Psoas muscle (tissue), 8 donors: ENCODE results near the gene CAPN1. TPM values are rescaled to one million over a fixed set of nuclear protein-coding genes. Genes with fewer than 3 reads are reported as not detected.
A peak's percentile ranks its signal among the peaks of the same experiment; 100 is the strongest.

ENCODE experiments used
- ATAC-seq, 4 donors: fragments of 200-7000 bp; cut with Tn5 transposase; one replicate each; pipeline ENCODE4 v1.9.1; 2020; ENCODE audit warnings: moderate library complexity in 3 of 4, mild to moderate bottlenecking in 2 of 4
- DNase-seq, 2 donors: peaks; one replicate each; pipeline ENCODE4 v3.0.0-alpha.2; 2020
- H3K27ac ChIP-seq: fragments of 200-600 bp; one replicate; pipeline ENCODE4 v1.8.0; 2022
- H3K27me3 ChIP-seq, 3 donors: fragments of 200-600 bp in 1 of 3; one replicate each; pipeline versions ENCODE4 v1.6.1 to v1.8.0; 2013 to 2022; ENCODE audit warnings: low read length in 2 of 3, mild to moderate bottlenecking in 2 of 3, moderate library complexity in 1 of 3; ENCODE audit not compliant: insufficient read depth in 3 of 3
- H3K36me3 ChIP-seq, 2 donors: fragments of 200-600 bp in 1 of 2; one replicate each; pipeline versions ENCODE4 v1.6.1 to v1.8.0; 2013 to 2022; ENCODE audit warnings: low read depth in 1 of 2, mild to moderate bottlenecking in 1 of 2, moderate library complexity in 1 of 2; ENCODE audit not compliant: insufficient read depth in 1 of 2
- H3K4me1 ChIP-seq: fragments of 200-600 bp; one replicate; pipeline ENCODE4 v1.8.0; 2022
- H3K4me3 ChIP-seq: fragments of 200-600 bp; one replicate; pipeline ENCODE4 v1.8.0; 2022; ENCODE audit warnings: mild to moderate bottlenecking
- H3K9me3 ChIP-seq: fragments of 200-600 bp; one replicate; pipeline ENCODE4 v1.8.0; 2022
- WGBS, 3 donors: extraction: QIAGEN DNeasy Blood & Tissue Kit; methylation state at CpG; one replicate each; pipeline versions ENCODE4 v1.1.6 to v1.1.7; 2013; 5-methylcytosine and 5-hydroxymethylcytosine counted together
- intact Hi-C, 2 donors: fragments of 100-400 bp; cut with DNase I; formaldehyde crosslinking; loops; one replicate each; pipeline versions ENCODE4 v1.11.0 to v1.14.2; 2022
- polyA plus RNA-seq, 3 donors: library from polyadenylated mRNA; stranded (reverse); fragments of 200-250 nt; gene quantifications; one replicate each; pipeline ENCODE4 v1.2.3, GENCODE V29; 2013
- total RNA-seq, 4 donors: library from RNA; stranded (reverse); fragmentation: NEBNext Ultra II Directional in 2 of 4; extraction: Animal tissue kit (Norgen Biotek cat#: 25700) in 2 of 4; gene quantifications; one replicate each; pipeline versions ENCODE4 v1.2.1 to v1.2.4, GENCODE V29; 2021 to 2023
- TF ChIP-seq, protein P1 (sequence below): fragments of 200-600 bp; IDR thresholded peaks from one replicate; pipeline ENCODE4 v1.8.0; 2022; ENCODE audit warnings: antibody characterized with exemption
- donor health status: healthy with polysubstance abuse.
- donor health status: DM: no; HTN: no; CAD: no; lungs with moderate emphysema.
- donor health status: Bipolar disorder and iron deficiency.
- donor health status: healthy.
- donor health status: DM: yes; HTN: yes; CAD: no.
- donor health status: DM: no; HTN: no; CAD: no.
- donor health status: DM: no; HTN: no; CAD: no.
- donor health status: DM: yes; HTN: yes; CAD: no.

CAPN1 gene
- total and polyA plus RNA-seq, 7 donors = 65.7 to 105 (median 83.2) TPM

DNA sequence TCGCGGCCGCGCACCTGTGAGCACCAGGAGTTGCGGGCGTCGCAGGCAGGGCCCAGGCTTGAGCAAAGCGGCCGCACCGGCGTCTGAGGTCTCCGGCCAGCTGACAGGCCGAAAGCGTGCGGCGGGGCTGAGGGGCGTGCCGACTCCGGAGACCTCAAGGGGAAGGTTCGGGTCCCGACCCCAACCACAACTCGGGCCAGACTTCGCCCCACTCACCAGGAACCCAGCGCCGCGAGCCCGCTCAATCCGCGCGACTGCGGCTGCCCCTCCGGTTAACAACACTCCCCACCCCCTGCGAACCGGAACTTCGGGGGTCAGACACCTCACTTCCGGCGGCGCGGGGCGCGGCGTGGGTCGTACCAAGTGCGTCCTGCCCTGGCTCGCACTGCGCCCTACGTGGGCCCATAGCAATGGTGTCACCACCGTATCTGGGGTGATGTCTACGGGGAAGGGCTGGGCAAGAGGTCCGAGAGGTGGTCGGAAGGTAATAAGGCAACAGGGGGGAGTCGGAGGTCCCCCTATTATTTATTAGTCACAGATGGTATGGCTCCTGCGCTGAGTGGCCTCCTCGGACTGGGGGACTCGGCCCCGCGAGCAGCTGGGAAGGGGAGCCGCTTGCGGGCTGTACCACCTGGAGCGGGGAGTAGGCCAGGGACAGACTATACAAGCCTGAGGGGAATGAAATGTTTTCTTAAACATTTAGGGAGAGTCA, 47.3 kb upstream of the CAPN1 start, which contains the start of gene SYVN1:
Gene SYVN1 (minus strand): TSS at position 280 of the 712 bp plus-strand sequence. CDS start 918 bp downstream, outside the sequence.
- TF ChIP-seq, protein P1, sequence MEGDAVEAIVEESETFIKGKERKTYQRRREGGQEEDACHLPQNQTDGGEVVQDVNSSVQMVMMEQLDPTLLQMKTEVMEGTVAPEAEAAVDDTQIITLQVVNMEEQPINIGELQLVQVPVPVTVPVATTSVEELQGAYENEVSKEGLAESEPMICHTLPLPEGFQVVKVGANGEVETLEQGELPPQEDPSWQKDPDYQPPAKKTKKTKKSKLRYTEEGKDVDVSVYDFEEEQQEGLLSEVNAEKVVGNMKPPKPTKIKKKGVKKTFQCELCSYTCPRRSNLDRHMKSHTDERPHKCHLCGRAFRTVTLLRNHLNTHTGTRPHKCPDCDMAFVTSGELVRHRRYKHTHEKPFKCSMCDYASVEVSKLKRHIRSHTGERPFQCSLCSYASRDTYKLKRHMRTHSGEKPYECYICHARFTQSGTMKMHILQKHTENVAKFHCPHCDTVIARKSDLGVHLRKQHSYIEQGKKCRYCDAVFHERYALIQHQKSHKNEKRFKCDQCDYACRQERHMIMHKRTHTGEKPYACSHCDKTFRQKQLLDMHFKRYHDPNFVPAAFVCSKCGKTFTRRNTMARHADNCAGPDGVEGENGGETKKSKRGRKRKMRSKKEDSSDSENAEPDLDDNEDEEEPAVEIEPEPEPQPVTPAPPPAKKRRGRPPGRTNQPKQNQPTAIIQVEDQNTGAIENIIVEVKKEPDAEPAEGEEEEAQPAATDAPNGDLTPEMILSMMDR = no peak
- Histone ChIP-seq H3K4me1 (peaks cover 30% of the 10 kb centered on the region), H3K4me3 (peak within 1 kb of the TSS; percentile 98), H3K36me3 (peaks cover 3 to 38% of the 10 kb centered on the region in 2 donors), H3K27me3 (no peaks in the 10 kb centered on the region), H3K9me3 (no peaks in the 10 kb centered on the region), H3K27ac (peak within 1 kb of the TSS; percentile 96)
- intact Hi-C loops = loop anchor here in 1 of 2 donors (2.0 kb wide), 1 partner anchor 46 kb away; the partner anchor contains the start of gene CAPN1
- ATAC-seq (peak; percentile 87 to 91 (median 90)), DNase-seq (peak; percentile 91 to 96)
- 0 to 1% (median 1%) methylated on average over 53 to 60 of the region's 60 CpGs for WGBS, 3 donors

DNA sequence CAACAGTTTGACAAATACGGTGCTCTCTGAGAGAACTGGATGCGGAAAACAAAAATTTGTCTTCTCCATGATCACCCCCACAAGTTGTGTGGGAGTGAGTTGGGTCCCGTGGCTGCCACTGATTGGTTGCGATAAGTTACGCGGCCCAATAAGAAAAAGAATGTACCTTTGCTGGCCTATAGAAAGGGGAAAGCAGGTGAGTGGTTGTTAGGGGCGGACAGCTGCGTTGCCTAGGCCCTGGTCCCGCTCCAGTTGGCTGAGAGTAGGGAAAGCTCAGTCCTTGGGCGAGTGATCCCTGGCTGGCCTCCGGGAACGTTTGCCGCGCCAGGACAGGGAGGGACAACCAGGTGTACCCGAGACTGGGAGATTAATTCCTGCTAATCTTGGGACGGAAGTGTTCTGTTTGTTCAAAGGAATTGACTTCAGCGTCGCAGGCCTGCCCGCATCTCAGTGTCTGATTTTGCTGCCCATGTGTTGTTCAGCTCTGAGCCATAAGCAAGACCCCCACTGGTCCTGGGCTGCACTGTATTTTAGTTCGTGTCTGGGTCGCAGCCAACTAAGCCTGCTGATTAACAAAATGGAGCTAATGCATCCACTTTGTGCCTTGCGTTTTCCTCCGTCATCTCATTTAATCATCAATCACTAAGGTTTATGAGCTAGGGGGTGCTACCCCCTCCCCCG, 46.6 kb upstream of the CAPN1 start:
- Histone ChIP-seq H3K4me1 (peaks cover 30% of the 10 kb centered on the region), H3K36me3 (peaks cover 3 to 31% of the 10 kb centered on the region in 2 donors), H3K27me3 (no peaks in the 10 kb centered on the region), H3K4me3 (peak overlapping the region; percentile 98), H3K9me3 (no peaks in the 10 kb centered on the region), H3K27ac (peak overlapping the region; percentile 96)
- TF ChIP-seq, protein P1 = no peak
- peak; percentile 90 to 97 for DNase-seq
- intact Hi-C loops = loop anchor here in 1 of 2 donors (2.0 kb wide), 1 partner anchor 46 kb away; the partner anchor contains the start of gene CAPN1
- 1 to 2% (median 2%) methylated on average over 23 to 24 of the region's 24 CpGs for WGBS, 3 donors
- peak; percentile 88 to 91 (median 90) for ATAC-seq

DNA sequence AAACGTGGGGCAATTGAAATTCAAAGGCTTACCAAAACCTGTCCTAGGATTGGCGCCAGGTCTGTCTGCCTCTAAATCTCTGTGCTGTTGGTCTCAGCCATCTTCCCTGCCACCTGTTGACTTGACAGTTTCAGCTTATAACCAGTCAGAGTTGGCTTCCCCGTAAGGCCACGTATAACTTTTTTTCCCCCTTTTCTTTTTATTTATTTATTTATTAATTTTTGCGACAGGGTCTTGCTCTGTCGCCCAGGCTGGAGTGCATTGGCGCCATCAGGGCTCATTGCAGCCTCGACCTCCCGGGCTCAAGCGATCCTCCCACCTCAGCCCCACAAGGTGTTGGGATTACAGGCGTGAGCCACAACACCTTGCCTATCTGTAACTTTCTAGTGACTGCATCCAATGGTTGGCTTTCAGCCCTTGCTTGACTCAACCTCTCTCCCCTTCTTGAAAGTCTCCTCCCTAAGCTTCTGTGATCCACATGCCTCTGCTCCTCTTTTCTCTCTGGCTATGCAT, 46.0 kb upstream of the CAPN1 start:
- Histone ChIP-seq H3K27me3 (no peaks in the 10 kb centered on the region), H3K36me3 (peaks cover 3 to 25% of the 10 kb centered on the region in 2 donors), H3K4me1 (peaks cover 30% of the 10 kb centered on the region), H3K9me3 (no peaks in the 10 kb centered on the region), H3K27ac (peak overlapping the region; percentile 96), H3K4me3 (peak overlapping the region; percentile 98)
- TF ChIP-seq, protein P1 = no peak
- intact Hi-C loops = loop anchor here in 1 of 2 donors (2.0 kb wide), 1 partner anchor 45 kb away; the partner anchor contains the start of gene CAPN1
- DNase-seq (no peak), ATAC-seq (no peak)
- WGBS, 3 donors = 48 to 59% (median 52%) methylated on average over 11 of the region's 11 CpGs

DNA sequence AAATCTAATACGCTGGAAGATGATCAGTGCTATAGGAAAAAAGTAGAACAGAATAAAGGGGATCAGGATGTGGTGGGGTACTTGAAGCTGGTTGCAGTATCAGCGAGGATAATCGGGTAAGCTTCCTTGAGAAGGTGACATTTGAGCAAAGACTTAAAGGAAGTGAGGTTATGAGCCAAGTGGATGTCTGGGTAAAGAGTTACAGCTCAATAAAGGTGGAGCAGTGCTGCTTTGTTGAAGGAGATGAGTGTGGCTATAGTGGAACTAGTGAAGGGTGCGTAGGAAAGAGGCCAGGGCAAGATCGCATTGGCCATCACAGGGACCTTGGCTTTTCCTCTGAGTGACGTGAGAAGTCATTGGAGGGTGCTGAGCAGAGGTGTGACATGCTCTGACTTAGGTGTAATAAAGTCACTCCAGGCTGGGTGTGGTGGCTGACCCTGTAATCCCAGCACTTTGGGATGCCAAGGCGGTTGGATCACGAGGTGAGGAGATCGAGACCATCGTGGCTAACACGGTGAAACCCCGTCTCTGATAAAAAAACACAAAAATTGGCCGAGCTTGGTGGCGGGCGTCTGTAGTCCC, 45.1 kb upstream of the CAPN1 start:
- H3K4me1 ChIP-seq = peaks cover 31% of the 10 kb centered on the region
- DNase-seq (no peak), ATAC-seq (no peak)
- no peaks in the 10 kb centered on the region for H3K27me3 ChIP-seq
- H3K27ac ChIP-seq = peak overlapping the region; percentile 96
- H3K9me3 ChIP-seq = no peaks in the 10 kb centered on the region
- WGBS, 3 donors = 79 to 87% (median 81%) methylated on average over 15 of the region's 15 CpGs
- intact Hi-C loops = no loop called here
- peaks cover 3 to 16% of the 10 kb centered on the region in 2 donors for H3K36me3 ChIP-seq
- TF ChIP-seq, protein P1 = no peak
- no peak overlapping the region for H3K4me3 ChIP-seq
